GM04504 (cell line): ENCODE measurements around the gene ZFYVE28.

Experiments
- DNase-seq: peaks from one replicate; pipeline ENCODE4 v3.0.0-alpha.2; 2012; ENCODE audit warnings: low read depth

ZFYVE28 gene

GRCh38 chr4:2302387-2303119, 115.9 kb downstream of the ZFYVE28 start:
- DNase-seq = no peak

DNA sequence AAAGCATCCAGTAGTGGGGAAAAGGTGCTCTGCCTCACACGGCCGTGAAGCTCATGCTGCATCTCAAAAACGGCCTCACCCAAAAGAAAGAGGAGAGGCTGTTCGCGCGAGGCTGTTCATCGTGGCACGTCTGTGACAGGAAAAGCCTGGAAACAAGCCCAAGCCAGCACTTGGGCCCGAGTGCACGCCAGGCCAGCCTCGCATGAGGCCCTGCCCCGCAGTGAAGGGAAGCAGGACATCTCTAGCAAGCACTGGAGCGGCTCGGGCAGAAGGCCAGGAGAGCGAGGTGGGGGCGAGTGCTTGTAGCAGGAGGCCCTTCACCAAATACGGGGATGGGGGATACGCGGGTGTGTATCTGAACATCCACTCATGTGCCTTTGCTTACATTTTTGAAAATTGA, 116.6 kb downstream of the ZFYVE28 start:
- DNase-seq = no peak

GRCh38 chr4:2301225-2301642, 117.2 kb downstream of the ZFYVE28 start:
- DNase-seq = no peak

DNA sequence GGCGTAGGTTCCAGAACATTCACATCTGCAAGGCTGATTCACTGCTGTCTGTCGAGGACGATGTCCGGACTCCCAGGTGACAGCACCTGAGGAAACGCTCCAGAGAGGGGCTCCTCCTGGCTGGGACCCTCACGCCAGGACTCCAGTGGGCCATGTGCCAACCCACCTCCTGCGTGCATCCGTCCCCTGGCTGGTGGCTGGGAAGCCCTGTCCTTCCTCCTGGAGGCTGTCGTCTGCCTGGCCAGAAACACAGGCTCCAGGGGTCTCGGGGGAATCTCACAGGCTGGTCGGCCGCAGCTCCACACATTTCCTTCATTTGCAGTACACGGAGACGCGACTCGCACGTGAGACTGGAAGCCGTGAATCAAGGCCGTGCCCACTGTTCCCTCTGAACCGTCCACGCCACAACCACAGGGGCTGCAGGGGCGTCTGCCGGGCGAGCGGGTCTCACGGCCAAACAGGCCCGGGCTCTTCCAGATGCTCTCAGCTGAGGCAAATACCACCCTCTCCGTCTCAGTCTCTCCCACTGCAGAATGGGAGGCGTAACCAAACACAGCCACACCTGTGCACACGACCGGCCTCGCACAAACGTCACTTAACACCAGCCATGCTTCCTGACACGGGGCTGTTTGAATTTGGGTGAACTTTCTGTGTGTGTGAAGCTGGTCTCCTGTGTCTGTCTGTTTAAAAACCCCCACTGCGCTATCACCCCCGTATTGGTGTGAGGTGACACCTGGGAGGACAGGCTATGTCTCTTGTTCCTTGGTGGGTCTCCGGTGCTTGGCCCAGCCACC, 117.8 kb downstream of the ZFYVE28 start:
- DNase-seq = no peak

GRCh38 chr4:2299794-2300193, 118.7 kb downstream of the ZFYVE28 start:
- no peak for DNase-seq

GRCh38 chr4:2298532-2298991, 119.9 kb downstream of the ZFYVE28 start:
- no peak for DNase-seq

GRCh38 chr4:2297606-2298531, 120.6 kb downstream of the ZFYVE28 start:
- no peak for DNase-seq

DNA sequence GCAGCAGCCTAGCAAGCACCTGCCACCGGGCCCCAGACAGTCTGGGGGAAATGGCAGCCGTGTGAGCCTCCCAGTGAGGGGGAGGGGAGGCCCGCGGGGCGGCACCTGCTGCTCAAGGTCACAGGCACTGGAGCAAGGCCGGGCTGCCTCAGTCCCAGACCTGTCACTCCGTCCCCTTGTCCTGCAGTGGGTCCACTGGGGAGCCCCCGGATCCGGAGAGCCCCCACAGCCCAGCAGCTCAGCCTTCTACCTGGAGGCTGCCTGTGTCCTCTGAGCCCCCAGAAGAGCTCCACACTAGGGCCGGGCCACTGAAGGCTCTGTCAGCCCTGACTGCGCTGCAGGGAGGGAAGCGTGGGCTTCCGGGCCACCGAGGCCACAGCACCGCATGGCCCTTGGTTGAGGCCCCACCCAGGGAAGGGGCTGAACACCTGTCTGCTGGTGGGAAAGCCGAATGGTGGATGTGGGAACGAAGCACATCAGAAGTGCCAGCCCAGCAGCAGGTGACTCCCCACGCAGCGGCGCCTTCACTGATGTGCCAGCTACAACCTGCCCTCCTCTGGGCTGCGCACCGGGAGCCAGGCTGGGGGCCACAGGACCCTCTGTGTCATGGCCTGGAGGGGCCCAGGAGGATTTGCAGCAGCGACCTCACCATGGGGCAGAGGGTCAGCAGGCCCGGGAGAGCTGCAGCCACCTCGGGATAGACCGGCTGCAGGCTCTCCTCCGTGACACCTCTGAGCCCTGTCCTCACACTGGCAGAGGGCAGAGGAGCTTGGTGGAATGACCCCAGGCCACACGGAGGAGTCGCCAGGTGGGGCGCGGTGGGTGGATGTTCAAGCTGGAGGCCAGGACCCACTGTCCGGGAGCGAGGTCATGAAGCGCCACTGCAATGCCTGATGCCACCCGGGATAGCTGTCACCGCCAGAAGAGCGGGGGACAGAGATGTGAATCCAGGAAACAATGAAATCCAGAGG, 121.5 kb downstream of the ZFYVE28 start:
- no peak for DNase-seq

GRCh38 chr4:2295900-2296442, 122.5 kb downstream of the ZFYVE28 start:
- DNase-seq = no peak

GRCh38 chr4:2295500-2295899, 122.9 kb downstream of the ZFYVE28 start:
- no peak for DNase-seq

- DNase-seq = peak; percentile 62
These were observed 125.8 kb downstream of the ZFYVE28 start for GRCh38 chr4:2292646-2293108.

DNA sequence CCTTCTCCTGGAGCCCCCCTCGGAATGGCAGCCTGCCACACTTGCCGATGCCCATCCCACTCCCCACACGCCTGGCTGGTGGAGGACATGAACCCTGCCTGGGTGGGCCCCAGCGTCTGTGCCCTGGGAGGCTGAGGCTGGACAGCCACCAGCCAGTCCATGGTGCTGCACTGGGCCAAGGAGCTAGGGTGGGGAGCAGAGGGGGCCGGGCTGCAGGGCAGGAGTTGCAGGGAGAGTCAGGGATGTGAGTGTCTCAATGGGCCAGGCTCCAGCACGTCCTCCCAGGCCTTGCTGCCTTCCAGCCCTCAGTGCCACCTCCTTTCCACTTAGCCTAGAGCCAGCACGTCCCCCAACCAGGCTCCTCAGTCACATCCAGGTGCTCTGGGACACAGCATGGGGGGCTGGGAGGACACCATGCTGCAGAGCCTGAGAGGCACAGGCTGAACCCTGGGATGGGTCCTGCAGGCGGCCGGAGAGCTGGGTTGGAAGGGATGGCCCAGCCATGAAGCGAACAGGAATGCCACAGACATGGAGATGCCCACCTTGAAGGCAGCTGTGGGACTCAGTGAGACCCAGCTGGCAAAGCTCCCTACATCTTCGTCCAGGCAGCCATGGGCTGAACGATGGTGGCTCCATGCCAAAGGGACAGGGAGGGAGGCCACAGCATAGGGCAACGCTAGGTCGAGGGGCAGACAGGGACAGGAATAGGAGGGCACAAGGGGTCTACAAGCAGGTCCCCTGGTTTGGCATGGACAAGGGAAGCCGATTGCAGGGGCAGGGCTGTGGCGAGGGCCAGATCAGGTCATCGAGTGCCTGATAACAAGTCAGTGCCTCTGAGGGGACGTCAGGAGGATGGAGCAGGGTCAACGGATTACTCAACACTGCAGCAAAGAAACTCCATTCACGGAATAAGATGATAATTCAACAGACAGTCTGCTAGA, 126.5 kb downstream of the ZFYVE28 start:
- no peak for DNase-seq

- DNase-seq = no peak
These were observed 127.3 kb downstream of the ZFYVE28 start for GRCh38 chr4:2290974-2291704.

DNA sequence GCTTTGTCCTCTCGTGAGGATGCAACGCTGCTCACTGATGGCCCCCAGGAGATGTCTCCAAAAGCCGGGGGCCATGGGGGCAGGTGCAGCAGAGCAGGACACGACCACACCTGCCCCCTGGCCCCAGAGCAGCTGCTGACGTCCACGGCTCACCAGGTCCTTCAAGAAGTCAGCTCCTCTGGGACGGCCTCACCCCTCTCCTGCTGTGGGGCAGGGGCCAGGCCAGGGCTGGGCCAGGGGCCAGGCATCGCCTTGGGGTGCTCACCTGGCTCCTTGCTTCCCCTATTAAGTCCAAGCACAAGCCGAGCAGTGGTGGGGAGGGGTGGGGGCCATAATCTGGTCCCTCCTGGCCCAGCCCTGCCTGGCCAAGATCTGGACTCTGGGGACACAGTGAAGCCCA, 128.0 kb downstream of the ZFYVE28 start:
- no peak for DNase-seq

- DNase-seq = no peak
These were observed 128.5 kb downstream of the ZFYVE28 start for GRCh38 chr4:2289955-2290333.

- DNase-seq = no peak
These were observed 129.0 kb downstream of the ZFYVE28 start for GRCh38 chr4:2289311-2289954.

DNA sequence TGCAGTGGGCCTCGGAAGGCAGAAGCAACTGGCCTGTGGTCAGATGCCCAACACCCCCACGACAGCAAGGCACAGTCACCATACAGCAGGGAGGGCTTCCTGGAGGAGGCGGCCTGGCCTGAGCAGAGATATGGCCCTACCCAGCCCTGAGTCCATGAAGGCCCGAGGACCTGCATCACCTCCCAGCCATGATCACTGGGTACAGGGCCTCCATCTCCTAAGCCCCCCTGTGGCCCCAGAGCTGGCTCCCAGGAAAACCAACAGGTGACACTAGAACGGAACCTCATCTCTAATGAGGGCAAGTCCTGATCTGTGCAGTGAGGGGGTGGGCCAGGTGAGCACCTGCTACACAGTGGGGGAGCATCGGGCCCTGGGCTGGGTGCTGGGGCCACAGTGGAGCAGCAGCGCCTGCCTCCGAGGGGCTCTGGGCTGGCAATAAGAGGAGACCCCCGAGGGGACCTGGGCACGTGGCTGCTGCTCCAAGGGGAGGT, 130.3 kb downstream of the ZFYVE28 start:
- no peak for DNase-seq

DNA sequence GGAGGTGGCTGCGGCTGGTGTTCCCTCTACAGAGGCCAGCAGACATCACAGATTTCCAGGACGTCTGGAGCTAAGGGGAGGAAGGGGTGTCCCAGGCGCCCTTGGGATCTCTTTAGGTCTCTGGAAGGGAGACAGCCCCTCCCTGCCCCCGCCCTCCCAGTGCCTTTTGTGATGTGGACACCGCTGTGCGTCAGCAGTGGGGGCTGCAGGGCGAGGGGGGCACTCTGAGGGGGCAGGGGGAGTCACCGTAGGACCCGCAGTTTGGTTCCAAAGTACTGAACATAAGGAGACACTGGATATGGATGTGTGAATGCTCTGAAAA, 130.9 kb downstream of the ZFYVE28 start:
- DNase-seq = no peak
